ENCODE data around the gene HYI.

- TF ChIP-seq CTCF (IDR thresholded peaks at IDR 0.05) (no peak), POLR2A (IDR thresholded peaks at IDR 0.05) (no peak)
Measured at GRCh38 chr1:43479414-43479813, 25.7 kb upstream of the HYI start.

Measured in lower leg skin (tissue), 3 donors.